CD4-positive, alpha-beta T cell treated with Interleukin-4 for 1 hour (primary cell): ENCODE results near the gene DIO1.

Experiments
- DNase-seq, 2 donors: peaks; one replicate each; pipeline ENCODE4 v3.0.0-alpha.2; 2020 to 2022

The DIO1 gene

GRCh38 chr1:53943490-53944043 lies 49.6 kb downstream of the DIO1 start:
- no peak for DNase-seq

GRCh38 chr1:53944469-53945182 lies 50.6 kb downstream of the DIO1 start:
- no peak for DNase-seq

- no peak for DNase-seq
Measured at GRCh38 chr1:53945183-53945432, 51.1 kb downstream of the DIO1 start.

- DNase-seq = peak; percentile 96 to 97
Measured at GRCh38 chr1:53945433-53946251, 51.7 kb downstream of the DIO1 start, which contains the start of gene IFT25. IFT25 (minus strand) TSS chr1:53945699; CDS start chr1:53940082, 5,617 bp downstream.

- no peak for DNase-seq
Measured at GRCh38 chr1:53946252-53947171, 52.5 kb downstream of the DIO1 start, which contains the start of gene LRRC42. LRRC42 (plus strand) TSS chr1:53946350; CDS start chr1:53952000, 5,650 bp downstream.

GRCh38 chr1:53947172-53947907 lies 53.4 kb downstream of the DIO1 start:
- no peak for DNase-seq

GRCh38 chr1:53948291-53948690 lies 54.3 kb downstream of the DIO1 start:
- no peak for DNase-seq

GRCh38 chr1:53949023-53949990 lies 55.3 kb downstream of the DIO1 start:
- peak in 1 of 2 donors; percentile 42 for DNase-seq

GRCh38 chr1:53951697-53952096 lies 57.7 kb downstream of the DIO1 start:
- no peak for DNase-seq

- DNase-seq = no peak
Measured at GRCh38 chr1:53954128-53954527, 60.1 kb downstream of the DIO1 start.

- no peak for DNase-seq
Measured at GRCh38 chr1:53956308-53957168, 62.6 kb downstream of the DIO1 start.

- DNase-seq = no peak
Measured at GRCh38 chr1:53957194-53957818, 63.3 kb downstream of the DIO1 start.

GRCh38 chr1:53959664-53960250 lies 65.8 kb downstream of the DIO1 start:
- peak in 1 of 2 donors; percentile 73 for DNase-seq
